ENCODE measurements around the gene APOL1. TPM values are rescaled to one million over a fixed set of nuclear protein-coding genes. Genes with fewer than 3 reads are reported as not detected.
A peak's percentile ranks its signal among the peaks of the same experiment; 100 is the strongest.

The APOL1 gene
- total RNA-seq, 1 donor from 2014 or later, result 10.4 TPM

- H3K27me3 Mint-ChIP-seq, result no peaks in the 10 kb centered on the region
- ChIA-PET CTCF (interaction anchor here (1.4 to 2.1 kb wide), 4 partner anchors 9 to 192 kb away, joined by 3 to 10 read pairs (median 5); partner anchors contain the start of gene APOL2), POLR2A (interaction anchor here (1.4 kb wide), 1 partner anchor 14 kb away, joined by 3 read pairs; no protein-coding TSS in a partner anchor)
- DNase-seq, result no peak
- H3K4me3 Mint-ChIP-seq, result no peak overlapping the region
- no peak for ATAC-seq (ENCODE audit: low read depth)
- no peak for TF ChIP-seq CTCF (IDR thresholded peaks at IDR 0.05)
- H3K36me3 Mint-ChIP-seq (ENCODE audit: low read depth), result peaks cover 47% of the 10 kb centered on the region
- no peak overlapping the region for H3K27ac Mint-ChIP-seq
- peaks cover 17% of the 10 kb centered on the region for H3K4me1 Mint-ChIP-seq
- H3K9me3 Mint-ChIP-seq, result no peaks in the 10 kb centered on the region
- intact Hi-C loops (cut with micrococcal nuclease), result no loop called here
Measured at GRCh38 chr22:36279219-36279666, 26.3 kb downstream of the APOL1 start.

GRCh38 chr22:36280379-36280778 is 27.4 kb downstream of the APOL1 start:
- no peak for TF ChIP-seq CTCF (IDR thresholded peaks at IDR 0.05)
- Mint-ChIP-seq H3K36me3 (ENCODE audit: low read depth) (peaks cover 55% of the 10 kb centered on the region), H3K27ac (peak overlapping the region; percentile 56), H3K4me3 (no peak overlapping the region), H3K27me3 (no peaks in the 10 kb centered on the region), H3K9me3 (no peaks in the 10 kb centered on the region), H3K4me1 (peaks cover 17% of the 10 kb centered on the region)
- ATAC-seq (ENCODE audit: low read depth) (no peak), DNase-seq (no peak)
- ChIA-PET CTCF (interaction anchor here (0.7 to 1.1 kb wide), 2 partner anchors 41 to 206 kb away, joined by 3 to 4 read pairs; partner anchors contain the start of gene APOL2), POLR2A (interaction anchor here (0.7 to 1.2 kb wide), 5 partner anchors 20 to 230 kb away, joined by 3 to 6 read pairs (median 4); no protein-coding TSS in a partner anchor)
- intact Hi-C loops (cut with micrococcal nuclease), result no loop called here

GRCh38 chr22:36281781-36282327 is 28.9 kb downstream of the APOL1 start:
- TF ChIP-seq CTCF (IDR thresholded peaks at IDR 0.05), result no peak
- no peaks in the 10 kb centered on the region for H3K9me3 Mint-ChIP-seq
- CTCF ChIA-PET, result interaction anchor here (0.7 to 1.3 kb wide), 3 partner anchors 19 to 205 kb away, joined by 3 to 6 read pairs (median 4); no protein-coding TSS in a partner anchor
- POLR2A ChIA-PET, result interaction anchor here (1.1 kb wide), 1 partner anchor 225 kb away, joined by 4 read pairs; the partner anchor contains the start of gene FOXRED2
- H3K4me3 Mint-ChIP-seq, result no peak overlapping the region
- DNase-seq (no peak), ATAC-seq (ENCODE audit: low read depth) (no peak)
- H3K27me3 Mint-ChIP-seq, result no peaks in the 10 kb centered on the region
- intact Hi-C loops (cut with micrococcal nuclease), result no loop called here
- no peak overlapping the region for H3K27ac Mint-ChIP-seq
- H3K4me1 Mint-ChIP-seq, result peaks cover 14% of the 10 kb centered on the region
- peaks cover 69% of the 10 kb centered on the region for H3K36me3 Mint-ChIP-seq (ENCODE audit: low read depth)

- DNase-seq (no peak), ATAC-seq (ENCODE audit: low read depth) (no peak)
- POLR2A ChIA-PET, result interaction anchor here (0.6 kb wide), 1 partner anchor 653 kb away, joined by 8 read pairs; no protein-coding TSS in a partner anchor
- no peak for TF ChIP-seq CTCF (IDR thresholded peaks at IDR 0.05)
- intact Hi-C loops (cut with micrococcal nuclease), result no loop called here
- Mint-ChIP-seq H3K27me3 (no peaks in the 10 kb centered on the region), H3K9me3 (no peaks in the 10 kb centered on the region), H3K36me3 (ENCODE audit: low read depth) (peaks cover 74% of the 10 kb centered on the region), H3K4me1 (peaks cover 12% of the 10 kb centered on the region), H3K4me3 (no peak overlapping the region), H3K27ac (no peak overlapping the region)
- CTCF ChIA-PET, result no interaction called here
Measured at GRCh38 chr22:36282328-36282831, 29.4 kb downstream of the APOL1 start.

GRCh38 chr22:36284171-36284571 is 31.2 kb downstream of the APOL1 start:
- DNase-seq, result no peak
- intact Hi-C loops (cut with micrococcal nuclease), result no loop called here
- no peak for TF ChIP-seq CTCF (IDR thresholded peaks at IDR 0.05)
- H3K27ac Mint-ChIP-seq, result no peak overlapping the region
- CTCF ChIA-PET, result no interaction called here
- no peak overlapping the region for H3K4me3 Mint-ChIP-seq
- peaks cover 88% of the 10 kb centered on the region for H3K36me3 Mint-ChIP-seq (ENCODE audit: low read depth)
- POLR2A ChIA-PET, result no interaction called here
- no peaks in the 10 kb centered on the region for H3K4me1 Mint-ChIP-seq
- no peaks in the 10 kb centered on the region for H3K9me3 Mint-ChIP-seq
- no peaks in the 10 kb centered on the region for H3K27me3 Mint-ChIP-seq
- no peak for ATAC-seq (ENCODE audit: low read depth)
